IMR-90 (cell line): Measurements from ENCODE around the gene CAVIN2. TPM values are rescaled to one million over a fixed set of nuclear protein-coding genes. Genes with fewer than 3 reads are reported as not detected.

Experiments used
- ATAC-seq: fragments of 200-7000 bp; cut with Tn5 transposase; 2 replicates; pipeline ENCODE4 v1.9.1; 2020; ENCODE audit warnings: low read depth, mild to moderate bottlenecking, moderate library complexity
- BruUV-seq: library from RNA; stranded (reverse); fragments of 400-500 nt; replicated peaks from 2 replicates; lab custom pipeline; 2021; lab: Mats Ljungman, UMichigan
- CTCF ChIA-PET: fragments of 300-600 bp; formaldehyde crosslinking; extraction: SDS; loops from one replicate; lab custom pipeline; 2021; ENCODE audit warnings: antibody characterized with exemption; lab: Yijun Ruan, JAX
- POLR2A ChIA-PET: fragments of 300-600 bp; sonication (Branson Sonifier 250); formaldehyde crosslinking; loops from one replicate; lab custom pipeline; 2022; ENCODE audit warnings: antibody characterized with exemption; ENCODE audit not compliant: unreplicated experiment; lab: Charles Lee
- DNase-seq: peaks from one replicate; pipeline ENCODE4 v3.0.0; 2013
- H2AFZ ChIP-seq: replicated peaks from 2 replicates; pipeline ENCODE3; 2013; ENCODE audit warnings: low read length, mild to moderate bottlenecking; ENCODE audit not compliant: poor library complexity
- H2AK5ac ChIP-seq: 2 replicates; pipeline ENCODE4 v1.6.1; 2013; ENCODE audit warnings: low read depth, low read length, inconsistent platforms
- H2AK9ac ChIP-seq: replicated peaks from 2 replicates; pipeline ENCODE3; 2013; ENCODE audit warnings: mild to moderate bottlenecking, low read depth, low read length, moderate library complexity; ENCODE audit not compliant: poor library complexity
- H2BK120ac ChIP-seq: 2 replicates; pipeline ENCODE4 v1.6.1; 2013; ENCODE audit warnings: low read depth, low read length, inconsistent platforms
- H2BK15ac ChIP-seq: 3 replicates; pipeline ENCODE4 v1.6.1; 2013; ENCODE audit warnings: low read depth, low read length, inconsistent platforms
- H2BK20ac ChIP-seq: 2 replicates; pipeline ENCODE4 v1.6.1; 2013; ENCODE audit warnings: low read depth, mild to moderate bottlenecking, inconsistent platforms, low read length, moderate library complexity
- H2BK5ac ChIP-seq: 2 replicates; pipeline ENCODE4 v1.6.1; 2013; ENCODE audit warnings: mild to moderate bottlenecking, low read depth, low read length, inconsistent platforms; ENCODE audit not compliant: poor library complexity, severe bottlenecking
- H3K14ac ChIP-seq: replicated peaks from 2 replicates; pipeline ENCODE4 v1.6.1; 2013; ENCODE audit warnings: low read depth, low read length, inconsistent platforms
- H3K18ac ChIP-seq: 2 replicates; pipeline ENCODE4 v1.6.1; 2013; ENCODE audit warnings: low read depth, low read length, control low read depth
- H3K23ac ChIP-seq: 2 replicates; pipeline ENCODE4 v1.6.1; 2013; ENCODE audit warnings: low read depth, low read length, inconsistent platforms
- H3K27ac ChIP-seq: 2 replicates; pipeline ENCODE4 v1.5.1; 2013; ENCODE audit warnings: mild to moderate bottlenecking, control low read depth, low read length; ENCODE audit not compliant: insufficient read depth
- H3K27me3 ChIP-seq: 2 replicates; pipeline ENCODE4 v1.6.1; 2013; ENCODE audit warnings: low read length; ENCODE audit not compliant: control insufficient read depth, insufficient read depth
- H3K36me3 ChIP-seq: 2 replicates; pipeline ENCODE4 v1.6.1; 2013; ENCODE audit warnings: low read length, mixed read lengths; ENCODE audit not compliant: control insufficient read depth, insufficient read depth
- H3K4ac ChIP-seq: 2 replicates; pipeline ENCODE4 v1.6.1; 2013; ENCODE audit warnings: low read depth, low read length, inconsistent platforms
- H3K4me1 ChIP-seq: 2 replicates; pipeline ENCODE4 v1.6.1; 2013; ENCODE audit warnings: low read length, mixed read lengths; ENCODE audit not compliant: control insufficient read depth, insufficient read depth
- H3K4me2 ChIP-seq: 2 replicates; pipeline ENCODE4 v1.6.1; 2013; ENCODE audit warnings: low read depth, mild to moderate bottlenecking, control low read depth, low read length, moderate library complexity
- H3K4me3 ChIP-seq: 2 replicates; pipeline ENCODE4 v1.5.1; 2013; ENCODE audit warnings: low read depth, mild to moderate bottlenecking, control low read depth, low read length, moderate library complexity; ENCODE audit not compliant: insufficient read depth
- H3K56ac ChIP-seq: 2 replicates; pipeline ENCODE4 v1.6.1; 2013; ENCODE audit warnings: low read length, inconsistent platforms; ENCODE audit not compliant: insufficient read depth; ENCODE audit errors: extremely low read depth
- H3K79me1 ChIP-seq, 2 experiments: 2 replicates each; pipeline ENCODE4 v1.6.1; 2013; ENCODE audit warnings: low read length in 2 of 2, inconsistent platforms in 1 of 2, low read depth in 1 of 2
- H3K9ac ChIP-seq: 2 replicates; pipeline ENCODE4 v1.6.1; 2013; ENCODE audit warnings: low read depth, low read length, control low read depth
- H3K9me1 ChIP-seq: 2 replicates; pipeline ENCODE4 v1.6.1; 2013; ENCODE audit warnings: low read length, inconsistent platforms; ENCODE audit not compliant: insufficient read depth
- H3K9me3 ChIP-seq: 2 replicates; pipeline ENCODE4 v1.6.1; 2013; ENCODE audit warnings: low read length; ENCODE audit not compliant: control insufficient read depth, insufficient read depth
- H4K20me1 ChIP-seq: 2 replicates; pipeline ENCODE4 v1.6.1; 2013; ENCODE audit warnings: low read length, inconsistent platforms; ENCODE audit not compliant: insufficient read depth
- H4K5ac ChIP-seq: 2 replicates; pipeline ENCODE4 v1.6.1; 2013; ENCODE audit warnings: mild to moderate bottlenecking, low read depth, low read length, control low read depth
- H4K8ac ChIP-seq, 2 experiments: 2 replicates each; pipeline ENCODE4 v1.6.1; 2013; ENCODE audit warnings: low read depth in 2 of 2, low read length in 2 of 2, control low read depth in 1 of 2, inconsistent platforms in 1 of 2
- H4K91ac ChIP-seq: 2 replicates; pipeline ENCODE4 v1.6.1; 2013; ENCODE audit warnings: low read depth, low read length, inconsistent platforms; ENCODE audit not compliant: insufficient read depth
- BHLHE40 ChIP-seq: fragments of 150-350 bp; IDR thresholded peaks from 2 replicates; pipeline ENCODE4 v1.6.1; 2016; ENCODE audit warnings: mild to moderate bottlenecking, low read depth, low read length
- CEBPB ChIP-seq: IDR thresholded peaks from 2 replicates; pipeline ENCODE4 v1.6.1; 2012; ENCODE audit warnings: low read depth, low read length, improper control_type of control experiment
- CHD1 ChIP-seq: IDR thresholded peaks from 2 replicates; pipeline ENCODE4 v1.6.1; 2012; ENCODE audit warnings: low read depth, low read length, improper control_type of control experiment
- CTCF ChIP-seq: conservative IDR thresholded peaks from 2 replicates; pipeline ENCODE4 v1.5.1; 2012; ENCODE audit warnings: mild to moderate bottlenecking, low read depth, low read length, improper control_type of control experiment
- FOS ChIP-seq: fragments of 150-350 bp; IDR thresholded peaks from 2 replicates; pipeline ENCODE4 v1.6.1; 2016; ENCODE audit warnings: low read depth, low read length
- MAFK ChIP-seq: IDR thresholded peaks from 2 replicates; pipeline ENCODE4 v1.6.1; 2012; ENCODE audit warnings: low read depth, low read length, improper control_type of control experiment
- MAZ ChIP-seq: IDR thresholded peaks from 2 replicates; pipeline ENCODE4 v1.6.1; 2012; ENCODE audit warnings: low read depth, mild to moderate bottlenecking, low read length, improper control_type of control experiment, moderate library complexity, borderline replicate concordance
- MXI1 ChIP-seq: IDR thresholded peaks from 2 replicates; pipeline ENCODE4 v1.6.1; 2012; ENCODE audit warnings: low read depth, mild to moderate bottlenecking, low read length, moderate library complexity, borderline replicate concordance
- NFE2L2 ChIP-seq: fragments of 150-350 bp; IDR thresholded peaks from 2 replicates; pipeline ENCODE4 v1.6.1; 2016; ENCODE audit warnings: low read depth, mild to moderate bottlenecking, low read length
- POLR2A ChIP-seq: IDR thresholded peaks from 2 replicates; pipeline ENCODE4 v1.6.1; 2012; ENCODE audit warnings: mild to moderate bottlenecking, low read depth, low read length
- RAD21 ChIP-seq: IDR thresholded peaks from 2 replicates; pipeline ENCODE4 v1.6.1; 2012; ENCODE audit warnings: low read length, improper control_type of control experiment
- RCOR1 ChIP-seq: IDR thresholded peaks from 2 replicates; pipeline ENCODE4 v1.6.1; 2012; ENCODE audit warnings: mild to moderate bottlenecking, low read length, improper control_type of control experiment; ENCODE audit not compliant: insufficient replicate concordance
- RFX5 ChIP-seq: IDR thresholded peaks from 2 replicates; pipeline ENCODE4 v1.8.0; 2012; ENCODE audit warnings: low read depth, mild to moderate bottlenecking, low read length, moderate library complexity
- SMC3 ChIP-seq: fragments of 150-350 bp; IDR thresholded peaks from 2 replicates; pipeline ENCODE4 v1.6.1; 2016; ENCODE audit warnings: low read depth, mild to moderate bottlenecking, antibody characterized with exemption, low read length, moderate library complexity
- USF2 ChIP-seq: fragments of 150-350 bp; IDR thresholded peaks from 2 replicates; pipeline ENCODE4 v1.6.1; 2017; ENCODE audit warnings: mild to moderate bottlenecking, antibody characterized with exemption, low read length, low read depth
- dilution Hi-C: fragments of 300-500 bp; cut with HindIII; formaldehyde crosslinking; loops from one replicate; pipeline ENCODE4 v1.14.3; 2018; ENCODE audit warnings: low sequenced_read_pairs; ENCODE audit not compliant: unreplicated experiment
- in situ Hi-C: fragments of 300-500 bp; cut with MboI; formaldehyde crosslinking; loops from 3 replicates; pipeline ENCODE4 v1.14.3; 2019; ENCODE audit warnings: low sequenced_read_pairs, inconsistent platforms, mixed read lengths
- intact Hi-C: fragments of 100-400 bp; cut with micrococcal nuclease; formaldehyde crosslinking; loops from 2 replicates; pipeline ENCODE4 v1.10.0; 2022
- polyA plus RNA-seq, 3 experiments: library from polyadenylated mRNA; depleted of rRNA; stranded (reverse); fragments of >200 nt; gene quantifications; 2 replicates each; pipeline ENCODE4 v1.2.3, GENCODE V29; 2012; ENCODE audit warnings: low replicate concordance in 1 of 3
- total RNA-seq: library from RNA; depleted of rRNA; stranded (reverse); fragments of >200 nt; gene quantifications from 2 replicates; pipeline ENCODE4 v1.2.3, GENCODE V29; 2012
- TF ChIP-seq, protein P1 (sequence below): fragments of 150-350 bp; IDR thresholded peaks from 2 replicates; pipeline ENCODE4 v1.6.1; 2016; ENCODE audit warnings: low read depth, mild to moderate bottlenecking, low read length, moderate library complexity, borderline replicate concordance

The CAVIN2 gene
- total and polyA plus RNA-seq, 2 of the 4 experiments (the other 2 are of a cell fraction), result 7.7 to 11.5 TPM

- no TSS peak for BruUV-seq
These were observed 23.9 kb upstream of the CAVIN2 start for GRCh38 chr2:191870744-191871143.

More at GRCh38 chr2:191870744-191871143, 23.9 kb upstream of the CAVIN2 start:
- Histone ChIP-seq H3K56ac (no peak overlapping the region), H3K4me3 (no peak overlapping the region), H3K79me1 (no peaks in the 10 kb centered on the region), H3K9me3 (no peaks in the 10 kb centered on the region), H3K18ac (no peak overlapping the region), H2BK5ac (no peak overlapping the region), H3K27ac (no peak overlapping the region), H2BK15ac (no peak overlapping the region), H3K9ac (no peak overlapping the region), H2BK20ac (no peak overlapping the region), H3K4me1 (peaks cover 17% of the 10 kb centered on the region), H3K36me3 (no peaks in the 10 kb centered on the region), H3K27me3 (no peaks in the 10 kb centered on the region), H3K4me2 (no peak overlapping the region), H3K14ac (no peak overlapping the region), H2AK9ac (no peak overlapping the region), H2AFZ (no peak overlapping the region), H4K5ac (no peak overlapping the region), H3K4ac (no peak overlapping the region), H4K91ac (no peak overlapping the region), H3K23ac (no peak overlapping the region), H4K20me1 (no peaks in the 10 kb centered on the region), H2AK5ac (no peak overlapping the region), H4K8ac (no peak overlapping the region), H2BK120ac (no peak overlapping the region), H3K9me1 (peaks cover 11% of the 10 kb centered on the region)
- CTCF ChIA-PET, result interaction anchor here (0.7 to 3.3 kb wide), 8 partner anchors 21 to 429 kb away, joined by 3 to 15 read pairs (median 3); no protein-coding TSS in a partner anchor
- ATAC-seq (no peak), DNase-seq (no peak)
- intact Hi-C loops (loop anchor here (5.0 kb wide), 1 partner anchor 417 kb away; no protein-coding TSS in a partner anchor), in situ Hi-C loops (no loop called here), dilution Hi-C loops (no loop called here)
- TF ChIP-seq RFX5 (no peak), SMC3 (no peak), FOS (no peak), MXI1 (no peak), MAFK (no peak), POLR2A (no peak), USF2 (no peak), CTCF (no peak), RCOR1 (no peak), BHLHE40 (no peak), CHD1 (no peak), CEBPB (no peak), RAD21 (no peak), MAZ (no peak), NFE2L2 (no peak)
- TF ChIP-seq, protein P1, sequence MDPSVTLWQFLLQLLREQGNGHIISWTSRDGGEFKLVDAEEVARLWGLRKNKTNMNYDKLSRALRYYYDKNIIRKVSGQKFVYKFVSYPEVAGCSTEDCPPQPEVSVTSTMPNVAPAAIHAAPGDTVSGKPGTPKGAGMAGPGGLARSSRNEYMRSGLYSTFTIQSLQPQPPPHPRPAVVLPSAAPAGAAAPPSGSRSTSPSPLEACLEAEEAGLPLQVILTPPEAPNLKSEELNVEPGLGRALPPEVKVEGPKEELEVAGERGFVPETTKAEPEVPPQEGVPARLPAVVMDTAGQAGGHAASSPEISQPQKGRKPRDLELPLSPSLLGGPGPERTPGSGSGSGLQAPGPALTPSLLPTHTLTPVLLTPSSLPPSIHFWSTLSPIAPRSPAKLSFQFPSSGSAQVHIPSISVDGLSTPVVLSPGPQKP, result no peak
- POLR2A ChIA-PET, result no interaction called here
